ENCODE data around the gene SLC35F3.
"Not testable (repeated sequence)": the region's sequence is repeated elsewhere in the genome, so short reads cannot be mapped to it uniquely, and the experiment has no call there.

- not testable (repeated sequence) for TF ChIP-seq POLR2A (IDR thresholded peaks at IDR 0.05); CTCF (IDR thresholded peaks at IDR 0.05 in 4 of 5, conservative IDR thresholded peaks at IDR 0.05 in 1 of 5)
These were observed 217.2 kb downstream of the SLC35F3 start for GRCh38 chr1:234121659-234122058.
